Smooth muscle cell (in vitro differentiated cells): ENCODE results near the gene TAF6L. TPM values are rescaled to one million over a fixed set of nuclear protein-coding genes. Genes with fewer than 3 reads are reported as not detected.

Experiments used
- DNase-seq: peaks from one replicate; lab custom pipeline; 2025; ENCODE audit not compliant: unreplicated experiment; lab: John Stamatoyannopoulos, UW
- H2AFZ ChIP-seq: fragments of 200-600 bp; sonication (generic); 2 replicates; pipeline ENCODE4 v1.6.0; 2016; ENCODE audit warnings: antibody characterized with exemption, low read depth, mild to moderate bottlenecking
- H3F3A ChIP-seq: fragments of 200-600 bp; sonication (generic); 2 replicates; pipeline ENCODE4 v1.6.0; 2017; ENCODE audit warnings: antibody characterized with exemption, low read depth
- H3K27ac ChIP-seq: fragments of 200-600 bp; sonication (generic); 2 replicates; pipeline ENCODE4 v1.5.1; 2016; ENCODE audit warnings: low read depth, mild to moderate bottlenecking
- H3K27me3 ChIP-seq: fragments of 200-600 bp; sonication (generic); 2 replicates; pipeline ENCODE4 v1.6.1; 2016; ENCODE audit warnings: low read depth, mild to moderate bottlenecking
- H3K36me3 ChIP-seq: fragments of 200-600 bp; sonication (generic); 2 replicates; pipeline ENCODE4 v1.5.1; 2016; ENCODE audit warnings: low read depth
- H3K4me1 ChIP-seq: fragments of 200-600 bp; sonication (generic); 2 replicates; pipeline ENCODE4 v1.5.1; 2016; ENCODE audit warnings: low read depth
- H3K4me2 ChIP-seq: fragments of 200-600 bp; sonication (generic); 2 replicates; pipeline ENCODE4 v1.6.0; 2016; ENCODE audit warnings: mild to moderate bottlenecking
- H3K4me3 ChIP-seq: fragments of 200-600 bp; sonication (generic); 2 replicates; pipeline ENCODE4 v1.5.1; 2016; ENCODE audit warnings: mild to moderate bottlenecking
- H3K79me2 ChIP-seq: fragments of 200-600 bp; sonication (generic); 2 replicates; pipeline ENCODE4 v1.6.0; 2016; ENCODE audit warnings: low read depth, mild to moderate bottlenecking
- H3K9ac ChIP-seq: fragments of 200-600 bp; sonication (generic); 2 replicates; pipeline ENCODE4 v1.6.0; 2016; ENCODE audit warnings: low read depth
- H3K9me3 ChIP-seq: fragments of 200-600 bp; sonication (generic); replicated peaks from 2 replicates; pipeline ENCODE4 v1.5.1; 2016; ENCODE audit warnings: low read depth
- H4K20me1 ChIP-seq: fragments of 200-600 bp; sonication (generic); 2 replicates; pipeline ENCODE4 v1.6.0; 2016; ENCODE audit warnings: low read depth
- WGBS: methylation state at CpG from one replicate; pipeline ENCODE4 v1.1.7; 2016; ENCODE audit warnings: low lambda C conversion rate; 5-methylcytosine and 5-hydroxymethylcytosine counted together
- polyA plus RNA-seq: library from polyadenylated mRNA; unstranded; fragments of >200 nt; fragmentation: Nextera tagmentation; extraction: Ambion mirVana; gene quantifications from 2 replicates; pipeline ENCODE4 v1.2.1, GENCODE V29; 2016
- total RNA-seq: library from RNA; depleted of rRNA; stranded (reverse); fragments of >200 nt; gene quantifications from 2 replicates; pipeline ENCODE4 v1.2.3, GENCODE V29; 2014
- TF ChIP-seq, protein P1 (sequence below): fragments of 200-600 bp; sonication (generic); IDR thresholded peaks from 2 replicates; pipeline ENCODE4 v1.5.1; 2017; ENCODE audit warnings: borderline replicate concordance, mild to moderate bottlenecking, antibody characterized with exemption; ENCODE audit not compliant: insufficient read depth, poor library complexity, severe bottlenecking

The TAF6L gene
- total and polyA plus RNA-seq, 2 experiments from 2014 or later: 11.9 to 18.6 TPM

DNA sequence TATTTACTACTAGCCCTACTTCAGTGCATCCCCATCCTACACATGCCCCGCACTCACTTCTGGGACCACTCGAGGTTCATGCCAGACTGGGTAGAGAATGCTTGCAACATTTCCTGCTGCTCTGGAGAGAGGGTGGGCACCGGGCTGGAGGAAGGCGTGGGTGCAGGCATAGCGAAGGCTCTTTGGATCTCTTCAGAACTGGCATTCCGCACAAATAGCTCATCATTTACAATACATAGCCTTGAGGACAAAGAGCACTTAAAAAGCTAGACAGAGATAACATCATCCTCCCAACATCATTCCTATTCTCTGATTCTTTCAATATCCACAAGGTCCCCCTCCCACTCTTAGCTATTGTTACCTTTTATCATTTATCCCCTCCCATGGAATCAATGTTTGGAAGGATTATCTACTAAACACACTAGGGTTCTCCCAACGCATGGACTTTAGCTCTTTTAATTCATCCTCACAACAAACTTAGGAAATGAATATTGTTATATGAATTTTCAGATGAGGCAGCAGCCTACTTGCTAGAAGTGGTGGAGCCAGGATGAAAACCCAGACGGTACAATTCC, 23.1 kb downstream of the TAF6L start:
- DNase-seq: no peak
- 75% methylated on average over 8 of the region's 8 CpGs for WGBS
- Histone ChIP-seq H3K27ac (peak overlapping the region; percentile 17), H3F3A (peaks cover 44% of the 10 kb centered on the region), H3K4me3 (no peak overlapping the region), H3K79me2 (peaks cover 25% of the 10 kb centered on the region), H3K9ac (no peak overlapping the region), H3K36me3 (peaks cover 19% of the 10 kb centered on the region), H3K4me1 (peaks cover 14% of the 10 kb centered on the region), H3K27me3 (no peaks in the 10 kb centered on the region), H4K20me1 (no peaks in the 10 kb centered on the region), H2AFZ (no peak overlapping the region), H3K4me2 (no peak overlapping the region), H3K9me3 (no peaks in the 10 kb centered on the region)
- TF ChIP-seq, protein P1, sequence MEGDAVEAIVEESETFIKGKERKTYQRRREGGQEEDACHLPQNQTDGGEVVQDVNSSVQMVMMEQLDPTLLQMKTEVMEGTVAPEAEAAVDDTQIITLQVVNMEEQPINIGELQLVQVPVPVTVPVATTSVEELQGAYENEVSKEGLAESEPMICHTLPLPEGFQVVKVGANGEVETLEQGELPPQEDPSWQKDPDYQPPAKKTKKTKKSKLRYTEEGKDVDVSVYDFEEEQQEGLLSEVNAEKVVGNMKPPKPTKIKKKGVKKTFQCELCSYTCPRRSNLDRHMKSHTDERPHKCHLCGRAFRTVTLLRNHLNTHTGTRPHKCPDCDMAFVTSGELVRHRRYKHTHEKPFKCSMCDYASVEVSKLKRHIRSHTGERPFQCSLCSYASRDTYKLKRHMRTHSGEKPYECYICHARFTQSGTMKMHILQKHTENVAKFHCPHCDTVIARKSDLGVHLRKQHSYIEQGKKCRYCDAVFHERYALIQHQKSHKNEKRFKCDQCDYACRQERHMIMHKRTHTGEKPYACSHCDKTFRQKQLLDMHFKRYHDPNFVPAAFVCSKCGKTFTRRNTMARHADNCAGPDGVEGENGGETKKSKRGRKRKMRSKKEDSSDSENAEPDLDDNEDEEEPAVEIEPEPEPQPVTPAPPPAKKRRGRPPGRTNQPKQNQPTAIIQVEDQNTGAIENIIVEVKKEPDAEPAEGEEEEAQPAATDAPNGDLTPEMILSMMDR: no peak

- TF ChIP-seq, protein P1: no peak
Measured at GRCh38 chr11:62796281-62796680, 25.1 kb downstream of the TAF6L start.

GRCh38 chr11:62799486-62799885, 28.3 kb downstream of the TAF6L start:
- WGBS: 98% methylated on average over 10 of the region's 10 CpGs
- no peak overlapping the region for H2AFZ ChIP-seq
- peaks cover 28% of the 10 kb centered on the region for H3K36me3 ChIP-seq
- peaks cover 14% of the 10 kb centered on the region for H3F3A ChIP-seq
- H3K79me2 ChIP-seq: peaks cover 27% of the 10 kb centered on the region
- no peak overlapping the region for H3K4me2 ChIP-seq
- H3K4me1 ChIP-seq: peaks cover 7% of the 10 kb centered on the region
- no peak overlapping the region for H3K27ac ChIP-seq
- no peak overlapping the region for H3K9ac ChIP-seq
- no peak for DNase-seq
- TF ChIP-seq, protein P1: no peak
- H4K20me1 ChIP-seq: peaks cover 26% of the 10 kb centered on the region
- no peak overlapping the region for H3K4me3 ChIP-seq
- no peaks in the 10 kb centered on the region for H3K27me3 ChIP-seq
- H3K9me3 ChIP-seq: no peaks in the 10 kb centered on the region

More at GRCh38 chr11:62796281-62796680, 25.1 kb downstream of the TAF6L start:
- peaks cover 39% of the 10 kb centered on the region for H3F3A ChIP-seq
- peaks cover 27% of the 10 kb centered on the region for H3K36me3 ChIP-seq
- H3K9ac ChIP-seq: no peak overlapping the region
- peaks cover 7% of the 10 kb centered on the region for H3K4me1 ChIP-seq
- 80% methylated on average over 7 of the region's 7 CpGs for WGBS
- H3K27me3 ChIP-seq: no peaks in the 10 kb centered on the region
- H3K4me2 ChIP-seq: no peak overlapping the region
- H3K79me2 ChIP-seq: peaks cover 5% of the 10 kb centered on the region
- H3K9me3 ChIP-seq: no peaks in the 10 kb centered on the region
- H4K20me1 ChIP-seq: no peaks in the 10 kb centered on the region
- no peak overlapping the region for H3K4me3 ChIP-seq
- H3K27ac ChIP-seq: no peak overlapping the region
- no peak for DNase-seq
- no peak overlapping the region for H2AFZ ChIP-seq

DNA sequence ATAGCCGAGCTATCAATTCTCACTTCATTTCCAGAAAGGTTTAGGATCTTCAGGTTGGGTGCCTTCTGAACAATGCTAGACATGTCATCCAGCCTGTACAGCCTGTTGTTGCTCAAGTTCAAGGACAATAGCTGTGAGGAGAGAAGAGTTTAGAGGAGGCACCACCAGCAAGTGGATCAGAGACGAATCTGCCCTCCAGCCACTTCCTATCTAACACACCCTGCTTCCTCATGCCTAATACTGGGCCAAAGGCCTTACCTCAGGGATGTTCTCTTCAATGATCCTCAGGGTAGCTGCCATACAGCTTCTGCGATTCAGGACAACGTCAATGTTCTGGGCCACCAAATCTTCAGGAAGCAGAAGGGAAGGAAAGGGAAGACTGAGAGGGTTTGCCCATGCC, 29.9 kb downstream of the TAF6L start:
- no peaks in the 10 kb centered on the region for H3K27me3 ChIP-seq
- no peak overlapping the region for H2AFZ ChIP-seq
- H3F3A ChIP-seq: peaks cover 11% of the 10 kb centered on the region
- WGBS: 100% methylated on average over 4 of the region's 4 CpGs
- H3K27ac ChIP-seq: no peak overlapping the region
- peaks cover 33% of the 10 kb centered on the region for H3K79me2 ChIP-seq
- no peak overlapping the region for H3K4me3 ChIP-seq
- H4K20me1 ChIP-seq: peaks cover 32% of the 10 kb centered on the region
- no peak overlapping the region for H3K9ac ChIP-seq
- peaks cover 18% of the 10 kb centered on the region for H3K36me3 ChIP-seq
- DNase-seq: no peak
- peaks cover 10% of the 10 kb centered on the region for H3K4me1 ChIP-seq
- no peak overlapping the region for H3K4me2 ChIP-seq
- TF ChIP-seq, protein P1: no peak
- H3K9me3 ChIP-seq: no peaks in the 10 kb centered on the region
